ENCODE data around the gene NT5DC2. TPM values are rescaled to one million over a fixed set of nuclear protein-coding genes. Genes with fewer than 3 reads are reported as not detected.

Gene NT5DC2
- total and polyA plus RNA-seq, 10 of the 15 experiments (the other 5 are each of a cell fraction or from before 2014, with no cell fraction given), result 21.6 to 135 (median 66.8) TPM

GRCh38 chr3:52574056-52574965 lies 40.7 kb upstream of the NT5DC2 start:
- Histone ChIP-seq H3K27me3 (replicated peaks in 1 of 2; ENCODE audit: control insufficient read depth in 2 of 2, insufficient read depth in 2 of 2, low read length in 1 of 2) (no peaks in the 10 kb centered on the region), H3K79me2 (ENCODE audit: control insufficient read depth, insufficient read depth, low read length) (no peaks in the 10 kb centered on the region), H3K4me2 (ENCODE audit: control insufficient read depth, insufficient read depth) (no peak overlapping the region), H3K4me3 (no peak overlapping the region), H3K9ac (ENCODE audit: control insufficient read depth, insufficient read depth, low read length) (no peak overlapping the region), H3K4me1 (ENCODE audit: control insufficient read depth, insufficient read depth, low read length) (no peaks in the 10 kb centered on the region), H3K9me3 (replicated peaks; ENCODE audit: control insufficient read depth, insufficient read depth, low read length) (no peaks in the 10 kb centered on the region), H4K20me1 (ENCODE audit: control insufficient read depth, insufficient read depth) (no peaks in the 10 kb centered on the region), H2AFZ (ENCODE audit: control insufficient read depth, low read depth, low read length) (no peak overlapping the region), H3K27ac (ENCODE audit: control insufficient read depth, insufficient read depth) (no peak overlapping the region), H3K36me3 (ENCODE audit: control insufficient read depth in 2 of 2, insufficient read depth in 2 of 2, low read length in 1 of 2) (peaks cover 3 to 13% of the 10 kb centered on the region in 2 experiments)
- in situ Hi-C loops (cut with MboI) (no loop called here), intact Hi-C loops (cut with micrococcal nuclease; ENCODE audit: unreplicated experiment) (no loop called here)
- FAIRE-seq, result no peak
- ChIA-PET POLR2A (interaction anchor here (1.4 kb wide), 1 partner anchor 38 kb away, joined by 3 read pairs; the partner anchor contains the start of gene UQCC5), RAD21 (ENCODE audit: unreplicated experiment) (no interaction called here), CTCF (interaction anchor here (1.0 kb wide), 1 partner anchor 102 kb away, joined by 3 read pairs; no protein-coding TSS in a partner anchor), SMC1A (ENCODE audit: uncharacterized antibody, unreplicated experiment) (interaction anchor here (0.5 to 1.2 kb wide), 3 partner anchors 13 to 23 kb away, joined by 3 to 4 read pairs (median 3); no protein-coding TSS in a partner anchor)
- no peak for ATAC-seq
- DNase-seq (ENCODE audit: low read depth, low spot score), result no peak
- BruUV-seq (replicated peaks), result no TSS peak
- 97% methylated on average over 6 of the region's 6 CpGs for WGBS (ENCODE audit: insufficient coverage, insufficient replicate concordance, low lambda C conversion rate, missing lambda C conversion rate)
- no peak for TF ChIP-seq CEBPB (IDR thresholded peaks at IDR 0.05; ENCODE audit: borderline replicate concordance in 1 of 2, low read depth in 2 of 2, low read length in 2 of 2)
- TF ChIP-seq SIX5 (IDR thresholded peaks at IDR 0.05; ENCODE audit: low read depth, low read length, severe bottlenecking), result no peak
- no peak for TF ChIP-seq NFYB (IDR thresholded peaks at IDR 0.05; ENCODE audit: insufficient read depth, low read depth, low read length)
- TF ChIP-seq BRCA1 (IDR thresholded peaks at IDR 0.05; ENCODE audit: low read depth, low read length), result no peak
- TF ChIP-seq BCLAF1 (IDR thresholded peaks at IDR 0.05), result no peak
- no peak for TF ChIP-seq ELK1 (IDR thresholded peaks at IDR 0.05; ENCODE audit: low read depth, low read length)
- TF ChIP-seq ATF3 (IDR thresholded peaks at IDR 0.05; ENCODE audit: borderline replicate concordance, extremely low read depth, low read depth, low read length), result no peak
- no peak for TF ChIP-seq CHD1 (IDR thresholded peaks at IDR 0.05; ENCODE audit: low read depth, low read length)
- no peak for TF ChIP-seq ZBTB40 (IDR thresholded peaks at IDR 0.05; ENCODE audit: borderline replicate concordance)
- TF ChIP-seq NR2C2 (IDR thresholded peaks at IDR 0.05; ENCODE audit: borderline replicate concordance, control insufficient read depth, insufficient read length, low read depth), result no peak
